Measurements from ENCODE around the gene ARG1.

- no peak for TF ChIP-seq CTCF (IDR thresholded peaks at IDR 0.05)
- no peak for TF ChIP-seq POLR2A (IDR thresholded peaks at IDR 0.05)
Observed at GRCh38 chr6:131575834-131576478, 2.9 kb downstream of the ARG1 start.

Data from thyroid gland (tissue), 4 donors.